ENCODE data around the gene DHFR.
"Not testable (repeated sequence)": the region's sequence is repeated elsewhere in the genome, so short reads cannot be mapped to it uniquely, and the experiment has no call there.

The DHFR gene

DNA sequence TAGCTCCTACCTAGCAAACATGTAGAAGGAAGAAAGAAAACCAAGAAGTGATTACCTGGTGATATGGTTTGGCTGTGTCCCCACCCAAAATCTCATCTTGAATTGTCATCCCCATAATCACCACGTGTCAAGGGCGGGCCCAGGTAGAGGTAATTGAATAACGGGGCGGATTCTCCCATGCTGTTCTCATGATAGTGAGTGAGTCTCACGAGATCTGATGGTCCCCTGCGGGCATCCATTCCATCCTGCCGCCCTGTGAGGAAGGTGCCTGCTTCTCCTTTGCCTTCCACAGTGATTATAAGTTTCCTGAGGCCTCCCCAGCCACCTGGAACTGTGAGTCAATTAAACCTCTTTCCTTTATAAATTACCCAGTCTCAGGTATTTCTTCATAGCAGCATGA, 57.3 kb downstream of the DHFR start:
- no peak for DNase-seq (ENCODE audit: low read depth)

DNA sequence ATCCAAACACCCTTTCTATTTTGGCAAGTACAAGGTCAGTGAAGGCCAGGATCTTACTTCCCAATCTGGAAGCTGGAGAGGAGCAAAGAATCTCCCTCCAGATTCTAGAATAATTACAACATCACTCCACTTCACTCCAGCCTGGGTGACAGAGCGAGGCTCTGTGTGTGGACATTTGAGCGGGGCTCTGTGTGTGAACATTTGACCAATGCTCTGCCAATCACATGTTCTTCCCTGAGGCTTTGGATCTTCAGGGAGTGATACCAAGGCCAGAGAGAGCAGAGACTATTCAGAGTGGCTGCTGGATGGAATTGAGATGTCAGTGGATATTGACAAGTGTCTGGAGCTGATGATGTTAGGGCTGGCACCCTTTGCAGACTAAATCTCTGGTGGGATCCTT, 60.0 kb downstream of the DHFR start:
- DNase-seq (ENCODE audit: low read depth), result no peak

DNA sequence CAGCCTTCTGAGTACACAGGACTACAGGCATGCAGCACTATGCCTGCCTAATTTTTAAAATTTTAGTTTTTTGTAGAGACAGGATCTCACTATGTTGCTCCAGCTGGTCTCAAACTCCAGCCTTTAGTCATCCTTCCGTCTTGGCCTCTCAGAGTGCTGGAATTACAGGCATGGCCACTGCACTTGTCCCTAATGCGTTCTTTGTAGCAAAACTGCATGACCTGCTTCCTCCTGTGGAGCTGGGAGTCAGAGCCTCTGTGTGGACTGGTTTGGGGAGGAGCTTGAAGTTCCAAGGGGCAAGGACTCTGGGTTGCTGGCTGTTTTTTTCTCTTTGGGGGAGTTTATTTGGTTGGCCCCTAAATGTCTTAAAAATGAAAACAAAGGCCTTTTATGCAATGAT, 62.0 kb downstream of the DHFR start:
- DNase-seq (ENCODE audit: low read depth), result no peak

DNA sequence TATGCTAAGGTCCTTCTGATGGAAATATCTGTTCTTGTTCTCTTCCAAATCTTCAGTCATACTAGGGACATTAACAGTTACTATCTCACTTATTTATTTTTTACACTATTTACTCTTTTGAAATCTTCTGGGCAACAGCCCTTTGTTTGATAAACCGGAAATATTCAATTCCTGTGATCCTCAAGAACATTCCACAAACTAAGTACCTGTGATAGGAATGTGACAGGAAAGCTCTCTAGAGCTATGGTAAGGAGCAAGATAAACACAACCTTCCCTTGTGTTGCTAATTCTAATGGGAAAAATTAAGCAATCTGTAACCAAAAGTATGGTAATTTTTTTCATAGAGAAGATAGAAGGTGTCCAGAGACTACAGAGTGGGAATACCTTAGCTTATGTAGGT, 62.7 kb downstream of the DHFR start:
- no peak for DNase-seq (ENCODE audit: low read depth)

DNA sequence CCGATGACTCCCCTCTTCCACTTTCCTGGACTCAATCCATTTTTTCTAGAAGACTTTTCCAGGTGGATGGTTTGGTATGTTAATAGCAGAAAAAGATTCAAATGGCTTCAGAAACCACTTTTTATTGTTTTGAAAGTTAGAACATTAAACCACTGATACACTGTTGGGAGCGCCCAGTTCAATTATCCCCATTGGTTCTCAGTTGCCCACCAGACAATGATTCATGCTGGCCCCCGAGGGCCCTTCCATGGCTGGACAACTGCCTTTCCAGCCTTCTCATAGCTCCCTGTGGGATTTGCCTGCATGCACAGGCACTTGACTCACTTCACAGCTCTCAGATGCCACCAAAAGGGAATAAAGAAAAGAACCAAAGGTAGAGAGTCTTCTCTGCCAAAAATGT, 63.4 kb downstream of the DHFR start:
- no peak for DNase-seq (ENCODE audit: low read depth)

DNA sequence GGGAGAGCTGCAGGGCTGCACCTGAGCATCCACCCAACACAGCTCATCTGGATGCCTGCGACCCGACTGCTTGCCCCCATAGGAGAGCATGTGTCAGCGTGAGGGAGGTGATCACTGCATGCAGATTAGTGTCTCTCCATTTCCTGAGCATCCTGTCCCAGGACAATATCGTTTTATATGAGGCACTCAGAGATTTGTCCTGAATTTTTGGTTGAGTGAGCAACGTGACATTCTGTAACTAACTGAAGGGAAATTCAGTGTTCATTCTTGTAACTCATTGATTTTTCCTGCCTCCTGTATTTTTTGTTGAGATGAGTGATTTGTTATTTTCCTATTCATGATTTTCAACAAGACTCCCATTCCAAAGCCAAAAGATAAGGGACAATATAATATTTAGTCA, 64.0 kb downstream of the DHFR start:
- no peak for DNase-seq (ENCODE audit: low read depth)

DNA sequence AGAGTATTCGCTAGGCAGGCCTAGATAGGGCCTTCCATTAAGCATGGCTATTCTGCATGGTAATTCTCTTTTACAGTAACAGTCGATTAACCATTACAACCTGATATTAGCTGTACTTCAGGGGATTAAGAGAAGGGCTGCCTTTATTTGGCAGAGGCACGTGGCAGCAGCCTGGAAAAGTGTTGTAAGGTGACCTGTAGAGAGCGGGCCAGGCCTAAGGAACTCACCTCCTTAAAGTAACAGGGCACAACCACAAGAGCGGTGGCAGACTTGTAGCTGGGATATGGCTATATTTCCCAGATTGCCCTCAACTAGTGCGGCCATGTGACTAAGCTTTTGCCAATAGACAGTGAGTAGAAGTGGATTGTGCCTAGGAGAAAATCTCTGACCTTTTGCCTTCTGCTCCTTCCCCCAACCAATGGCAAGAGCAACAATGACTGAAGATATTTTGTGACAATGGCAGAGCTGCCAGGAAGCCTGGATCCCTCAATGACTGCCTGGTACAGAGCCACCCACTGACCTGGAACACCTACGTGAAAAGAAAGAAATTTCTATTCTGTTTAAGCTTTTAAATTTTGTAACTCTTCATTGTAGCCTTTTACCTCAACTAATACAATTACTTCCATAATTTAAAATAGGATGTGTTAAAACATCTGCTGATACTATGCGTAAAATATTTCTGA, 65.8 kb downstream of the DHFR start:
- DNase-seq (ENCODE audit: low read depth), result no peak

DNA sequence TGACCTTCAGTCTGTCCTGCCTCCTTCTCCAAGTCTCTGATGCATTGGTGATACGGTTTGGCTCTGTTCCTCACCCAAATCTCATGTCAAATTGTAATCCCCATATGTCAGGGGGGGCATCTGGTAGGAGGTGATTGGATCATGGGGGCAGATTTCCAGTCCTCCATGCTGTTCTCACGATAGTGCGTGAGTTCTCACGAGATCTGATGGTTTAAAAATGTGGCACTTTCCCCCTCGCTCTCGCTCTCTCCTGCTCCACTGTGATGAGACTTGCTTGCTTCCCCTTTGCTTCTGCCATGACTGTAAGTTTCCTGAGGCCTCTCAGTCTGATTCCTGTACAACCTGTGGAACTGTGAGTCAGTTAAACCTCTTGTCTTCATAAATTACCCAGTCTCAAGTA, 70.0 kb downstream of the DHFR start:
- DNase-seq (ENCODE audit: low read depth), result no peak

DNA sequence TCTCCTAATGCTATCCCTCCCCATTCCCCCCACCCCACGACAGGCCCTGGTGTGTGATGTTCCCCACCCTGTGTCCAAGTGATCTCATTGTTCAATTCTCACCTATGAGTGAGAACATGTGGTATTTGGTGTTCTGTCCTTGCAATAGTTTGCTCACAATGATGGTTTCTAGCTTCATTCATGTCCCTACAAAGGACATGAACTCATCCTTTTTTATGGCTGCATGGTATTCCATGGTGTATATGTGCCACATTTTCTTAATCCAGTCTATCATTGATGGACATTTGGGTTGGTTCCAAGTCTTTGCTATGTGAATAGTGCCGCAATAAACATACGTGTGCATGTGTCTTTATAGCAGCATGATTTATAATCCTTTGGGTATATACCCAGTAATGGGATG, 74.5 kb downstream of the DHFR start:
- DNase-seq (ENCODE audit: low read depth), result not testable (repeated sequence)

DNA sequence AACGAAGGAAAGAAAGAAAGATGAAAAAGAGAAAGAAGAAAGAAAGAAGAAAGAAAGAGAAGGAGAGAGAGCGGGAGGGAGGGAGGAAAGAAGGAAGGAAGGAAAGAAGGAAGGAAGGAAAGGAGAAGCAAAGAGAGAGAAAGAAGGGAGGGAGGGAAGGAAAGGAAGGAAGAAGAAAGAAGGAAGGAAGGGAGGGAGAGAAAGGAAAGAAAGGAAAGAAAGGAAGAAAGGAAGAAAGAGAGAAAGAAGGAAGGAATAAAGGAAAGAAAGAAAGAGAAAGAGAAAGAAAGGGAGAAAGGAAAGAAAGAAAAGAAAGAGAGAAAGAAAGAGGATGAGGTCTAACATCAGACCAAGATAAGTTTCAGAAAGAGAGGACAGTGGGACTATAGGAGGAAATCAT, 75.7 kb downstream of the DHFR start:
- DNase-seq (ENCODE audit: low read depth), result no peak

DNA sequence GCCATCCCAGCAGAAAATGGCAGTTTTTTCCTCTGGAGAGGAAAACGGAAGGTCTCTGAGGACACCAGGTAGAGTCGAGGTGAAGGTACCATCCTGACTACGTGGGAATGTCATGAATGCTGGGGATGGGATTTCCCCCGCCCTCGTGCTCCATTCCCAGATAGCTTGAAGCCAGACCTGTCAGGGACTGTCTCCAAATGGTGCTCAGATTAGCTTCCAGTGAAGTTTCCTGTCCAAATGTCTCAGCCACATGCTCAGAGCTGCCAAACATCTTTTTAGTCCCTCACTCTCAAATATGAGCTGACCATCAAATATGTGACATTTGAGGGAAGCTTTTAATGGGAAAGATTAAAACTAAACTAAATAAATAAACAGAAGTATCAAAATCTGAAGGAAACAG, 77.1 kb downstream of the DHFR start:
- DNase-seq (ENCODE audit: low read depth), result no peak

DNA sequence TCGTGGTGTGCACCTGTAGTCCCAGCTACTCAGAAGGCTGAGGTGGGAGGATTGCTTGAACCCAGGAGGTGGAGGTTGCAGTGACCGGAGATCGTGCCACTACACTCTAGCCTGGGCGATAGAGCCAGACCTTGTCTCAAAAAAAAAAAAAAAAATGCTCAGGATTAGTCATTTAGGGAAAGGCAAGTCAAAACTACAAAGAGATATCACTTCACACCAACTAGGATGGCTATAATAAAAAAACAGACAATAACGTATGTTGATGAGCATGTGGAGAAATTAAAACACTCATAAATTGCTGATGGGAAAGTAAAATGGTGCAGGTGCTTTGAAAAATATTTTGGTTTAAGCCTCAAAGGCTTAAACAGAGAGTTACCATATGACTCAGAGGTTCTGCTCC, 78.4 kb downstream of the DHFR start:
- no peak for DNase-seq (ENCODE audit: low read depth)

Data from amniotic epithelial cell (primary cell).